ENCODE measurements around the gene LCP2. TPM values are rescaled to one million over a fixed set of nuclear protein-coding genes. Genes with fewer than 3 reads are reported as not detected.

Gene LCP2
- total RNA-seq, 1 experiment from 2014 or later, result 0.61 TPM

- intact Hi-C loops (cut with micrococcal nuclease), result loop anchor here (1.0 kb wide), 1 partner anchor 44 kb away; no protein-coding TSS in a partner anchor
- no peak overlapping the region for H2AFZ ChIP-seq (ENCODE audit: low read depth, low read length, poor library complexity, severe bottlenecking)
- H3K27me3 ChIP-seq (ENCODE audit: insufficient read depth, low read length), result peaks cover 3% of the 10 kb centered on the region; the same call in 1 of the 2 replicates
- no peaks in the 10 kb centered on the region for H3K9me2 ChIP-seq (ENCODE audit: insufficient read depth)
- no peak overlapping the region for H3K4me3 ChIP-seq (replicated peaks in 1 of 2; ENCODE audit: low read depth in 1 of 2, low read length in 2 of 2)
- no peak for DNase-seq (ENCODE audit: low read depth, low spot score)
- ATAC-seq, result no peak
- ChIA-PET RAD21 (ENCODE audit: low non-redundant PET in 1 of 2, low total read pairs in 2 of 2, uncharacterized antibody in 2 of 2, unreplicated experiment in 2 of 2) (no interaction called here), POLR2A (no interaction called here), CTCF (interaction anchor here (5.6 kb wide), 1 partner anchor 197 kb away, joined by 47 read pairs; no protein-coding TSS in a partner anchor)
- no peak overlapping the region for H3K4me2 ChIP-seq (ENCODE audit: low read length)
- no peaks in the 10 kb centered on the region for H3K9me3 ChIP-seq (ENCODE audit: control insufficient read depth in 1 of 2, insufficient read depth in 1 of 2, low read depth in 1 of 2, low read length in 2 of 2)
- no peak overlapping the region for H3K27ac ChIP-seq (ENCODE audit: low read depth, low read length)
- BruUV-seq (replicated peaks), result no TSS peak
- TF ChIP-seq ELF1 (IDR thresholded peaks at IDR 0.05; ENCODE audit: borderline replicate concordance, low read depth) (no peak), RAD21 (IDR thresholded peaks at IDR 0.05; ENCODE audit: low read depth) (no peak), EZH2phosphoT487 (IDR thresholded peaks at IDR 0.05; ENCODE audit: borderline replicate concordance) (no peak), FOSL1 (IDR thresholded peaks at IDR 0.05; ENCODE audit: low read depth) (no peak), CTCF (IDR thresholded peaks at IDR 0.05 in 2 of 3, conservative IDR thresholded peaks at IDR 0.05 in 1 of 3; ENCODE audit: borderline replicate concordance in 1 of 3, insufficient read depth in 1 of 3, low read depth in 2 of 3, low read length in 2 of 3) (no peak), MAX (IDR thresholded peaks at IDR 0.05) (no peak), ATF3 (IDR thresholded peaks at IDR 0.05) (no peak), ZNF274 (IDR thresholded peaks at IDR 0.05; ENCODE audit: low read depth, low read length) (no peak), JUND (IDR thresholded peaks at IDR 0.05) (no peak), POLR2AphosphoS5 (IDR thresholded peaks at IDR 0.05; ENCODE audit: low read depth, low read length) (no peak), SIN3A (IDR thresholded peaks at IDR 0.05; ENCODE audit: low read depth) (no peak), SRF (IDR thresholded peaks at IDR 0.05; ENCODE audit: low read depth) (no peak), POLR2A (IDR thresholded peaks at IDR 0.05; ENCODE audit: borderline replicate concordance, extremely low read depth, insufficient read depth, insufficient read length) (no peak), CBX3 (IDR thresholded peaks at IDR 0.05; ENCODE audit: low read depth) (no peak), ZBTB33 (IDR thresholded peaks at IDR 0.05; ENCODE audit: extremely low read depth, insufficient replicate concordance, low read length) (no peak), REST (IDR thresholded peaks at IDR 0.05; ENCODE audit: low read depth) (no peak)
- no peaks in the 10 kb centered on the region for H3K79me2 ChIP-seq (ENCODE audit: insufficient read depth, low read length)
- H3K4me1 ChIP-seq (ENCODE audit: control insufficient read depth in 1 of 2, insufficient read depth in 2 of 2, low read length in 2 of 2), result peaks cover 2 to 14% of the 10 kb centered on the region in 2 experiments; a peak in 2 of 4 replicates
- H3K9ac ChIP-seq (ENCODE audit: low read length), result no peak overlapping the region
- H4K20me1 ChIP-seq (ENCODE audit: insufficient read depth), result no peaks in the 10 kb centered on the region
- H3K36me3 ChIP-seq (ENCODE audit: control insufficient read depth in 1 of 2, insufficient read depth in 2 of 2, low read length in 2 of 2), result no peaks in the 10 kb centered on the region
Observed at GRCh38 chr5:170223906-170224305, 73.7 kb downstream of the LCP2 start.
